HG02588 (cell line): Measurements from ENCODE around the gene PHKA1.
"Not testable (repeated sequence)": the region's sequence is repeated elsewhere in the genome, so short reads cannot be mapped to it uniquely, and the experiment has no call there.

ENCODE experiments used
- ATAC-seq: cut with Tn5 transposase; IDR thresholded peaks from one replicate; pipeline ENCODE4 v1.9.1; 2021; ENCODE audit warnings: mild to moderate bottlenecking, moderate library complexity; ENCODE audit not compliant: unreplicated experiment

Gene PHKA1

GRCh38 chrX:72573158-72573511 is 141.0 kb downstream of the PHKA1 start:
- ATAC-seq, result peak; percentile 17

DNA sequence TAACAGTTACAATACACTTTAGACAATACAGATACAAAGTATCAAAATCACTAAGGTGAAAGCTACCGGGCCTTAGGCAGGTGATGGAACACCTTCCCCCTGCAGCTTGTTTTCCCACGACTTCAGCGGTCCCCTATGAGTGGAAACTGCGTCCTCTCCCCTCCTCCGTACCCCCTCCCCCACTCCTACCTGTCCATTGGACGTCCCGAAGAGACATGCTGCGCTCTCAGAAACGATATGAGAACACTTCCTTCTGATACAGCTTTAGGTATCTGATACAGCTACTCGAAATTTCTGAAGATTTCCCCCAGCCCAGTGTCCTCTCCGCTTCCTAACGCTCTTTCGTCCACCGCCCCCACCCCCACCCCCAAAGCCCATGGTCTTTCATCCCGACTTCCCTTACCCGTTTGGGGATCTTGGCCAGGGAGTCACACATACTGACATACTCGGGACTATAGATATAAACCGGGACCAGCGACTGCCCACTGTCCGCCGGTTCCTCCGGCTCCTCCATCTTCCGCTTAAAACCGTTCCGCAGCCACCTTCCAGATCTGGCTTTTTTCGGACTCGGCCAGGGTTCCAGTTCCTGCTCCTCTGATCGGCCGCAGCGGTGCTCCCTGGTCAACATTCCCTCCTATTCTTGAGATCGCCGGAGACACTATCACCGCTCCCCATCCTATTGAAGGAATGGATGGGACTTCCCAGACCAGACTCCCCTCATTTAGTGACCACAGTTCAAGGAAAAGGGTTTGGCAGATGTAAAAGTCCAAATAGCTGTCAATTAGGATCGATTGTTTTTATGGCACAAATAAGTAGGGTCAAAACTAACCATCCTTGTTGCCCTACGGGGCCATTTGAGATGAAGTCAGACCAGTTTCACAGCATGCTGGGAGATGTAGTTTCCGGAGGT is 141.6 kb downstream of the PHKA1 start, which contains the start of gene HDAC8:
Gene HDAC8 (minus strand): TSS at position 596 of the 910 bp plus-strand sequence. CDS start 82 bp downstream, at position 514.
- peak; percentile 95 for ATAC-seq

- ATAC-seq, result no peak
These were observed 144.3 kb downstream of the PHKA1 start for GRCh38 chrX:72569786-72570185.

DNA sequence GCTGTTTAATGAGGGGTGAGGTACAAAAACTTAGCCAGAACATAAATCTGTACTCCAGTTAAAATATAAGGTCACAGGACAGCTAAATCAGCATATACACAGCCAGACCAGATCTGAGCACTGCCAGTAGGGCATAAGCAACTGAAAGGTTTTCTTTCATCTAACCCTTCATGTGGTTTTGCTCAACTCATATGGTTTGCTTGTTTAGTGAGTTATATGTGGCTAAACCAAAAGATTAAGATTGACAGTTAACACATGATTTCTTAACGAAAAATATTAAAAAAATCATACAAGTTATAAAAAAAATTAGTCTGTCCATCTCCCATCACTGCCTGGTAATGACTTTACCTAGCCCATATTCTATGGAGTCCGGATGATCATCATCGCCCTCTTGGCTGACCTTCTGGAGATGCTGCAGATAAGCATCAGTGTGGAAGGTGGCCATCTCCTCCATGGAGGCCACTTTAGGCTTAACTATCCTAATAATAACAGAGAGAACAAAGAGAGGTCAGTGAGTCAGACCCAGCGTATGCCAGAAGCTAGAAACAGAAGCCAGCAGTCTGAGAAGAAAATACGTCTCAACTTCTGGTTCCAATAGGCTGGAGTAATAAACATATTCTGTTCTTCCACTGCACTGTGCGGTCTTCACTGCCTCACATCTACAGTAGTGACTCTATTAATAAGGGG is 145.6 kb downstream of the PHKA1 start:
- no peak for ATAC-seq

- ATAC-seq, result no peak
These were observed 147.7 kb downstream of the PHKA1 start for GRCh38 chrX:72566448-72566847.

GRCh38 chrX:72559655-72560054 is 154.5 kb downstream of the PHKA1 start:
- not testable (repeated sequence) for ATAC-seq

DNA sequence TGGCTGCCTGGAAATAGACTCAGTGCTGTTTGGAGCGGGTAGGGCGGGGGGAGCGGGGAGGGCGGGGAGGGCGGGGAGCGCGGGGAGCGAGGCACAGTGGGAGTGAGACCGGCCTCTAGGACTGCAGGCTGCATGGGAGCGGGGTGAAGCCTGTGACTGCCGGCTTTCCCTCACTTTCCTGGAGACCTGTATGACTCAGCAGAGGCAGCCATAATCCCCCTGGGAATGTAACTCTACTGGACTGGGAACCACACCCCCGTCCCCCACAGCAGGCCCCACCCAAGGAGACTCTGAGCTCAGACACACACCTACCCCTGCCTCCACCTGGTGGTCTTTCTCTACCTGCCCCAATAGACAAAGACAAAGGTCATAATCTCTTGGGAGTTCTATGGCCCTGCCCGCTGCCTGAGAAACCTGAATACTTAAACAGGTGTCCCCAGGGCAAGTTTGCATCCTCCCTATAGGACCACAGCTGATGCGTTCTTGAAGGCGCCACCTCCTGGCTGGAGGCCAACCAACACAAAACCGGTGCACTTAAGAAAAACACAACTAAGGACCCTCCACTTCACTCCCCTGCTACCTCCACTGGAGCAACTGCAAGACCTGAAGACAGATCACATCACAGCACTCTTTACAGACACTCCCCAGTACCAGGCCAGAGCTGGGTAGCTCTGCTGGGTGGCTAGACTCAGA is 159.5 kb downstream of the PHKA1 start:
- ATAC-seq, result no peak

- not testable (repeated sequence) for ATAC-seq
These were observed 161.7 kb downstream of the PHKA1 start for GRCh38 chrX:72552443-72552842.

DNA sequence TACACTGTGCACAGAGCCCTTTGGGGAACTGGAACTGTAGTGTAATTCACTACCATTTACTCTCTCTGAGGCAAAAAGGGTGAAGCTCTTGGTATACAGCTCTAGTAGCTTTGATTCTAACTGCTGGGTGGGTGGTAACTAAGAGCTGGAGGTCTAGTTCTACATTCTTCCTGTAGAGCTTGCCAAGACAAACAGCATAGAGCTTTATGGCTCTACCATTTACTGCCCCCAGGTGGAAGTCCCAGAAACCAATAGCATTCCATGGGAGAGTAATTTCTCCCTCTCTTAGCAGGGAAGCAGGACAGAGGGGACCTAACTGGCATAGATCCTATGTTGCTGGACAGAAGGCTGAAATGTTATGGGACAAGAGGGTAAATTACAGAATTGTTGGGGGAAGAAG is 168.1 kb downstream of the PHKA1 start:
- no peak for ATAC-seq

GRCh38 chrX:72540318-72540717 is 173.8 kb downstream of the PHKA1 start:
- ATAC-seq, result no peak

DNA sequence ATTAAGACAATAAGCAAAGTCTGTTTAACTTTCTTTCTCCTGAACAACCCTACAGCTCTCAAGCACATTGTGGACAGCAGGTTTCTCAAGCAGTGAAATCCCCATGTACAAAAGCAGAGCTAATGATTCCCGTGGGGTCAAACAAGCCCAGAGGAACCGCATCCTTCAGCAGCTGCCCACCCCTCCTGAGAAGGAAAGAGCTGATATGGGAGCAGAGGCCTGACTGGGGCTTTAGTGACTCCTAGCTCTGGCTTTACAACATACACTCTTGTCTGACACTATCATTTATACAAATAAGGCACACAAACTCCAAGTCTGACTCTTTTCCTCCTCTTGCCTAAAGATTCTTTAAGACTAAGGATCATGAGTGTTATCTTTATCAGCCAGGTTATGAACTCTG is 174.3 kb downstream of the PHKA1 start:
- no peak for ATAC-seq

DNA sequence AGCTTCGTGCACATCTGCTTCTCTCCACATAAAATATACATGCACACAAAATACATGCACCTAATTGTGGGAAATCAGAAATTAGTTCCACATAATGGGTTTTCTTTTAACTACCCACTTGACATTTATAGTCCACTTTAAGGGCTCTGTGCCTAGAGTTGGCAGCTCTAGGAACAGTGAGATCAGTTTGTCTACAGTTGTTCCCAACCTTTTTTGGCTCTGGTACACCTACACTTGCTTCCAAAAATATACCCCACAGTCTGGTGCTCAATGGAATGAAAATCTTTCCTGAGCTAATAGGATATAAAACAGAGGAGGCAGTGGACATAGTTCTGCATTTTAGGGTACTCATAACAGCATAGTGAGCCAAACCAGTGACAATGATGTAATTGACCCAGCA is 177.6 kb downstream of the PHKA1 start:
- no peak for ATAC-seq

DNA sequence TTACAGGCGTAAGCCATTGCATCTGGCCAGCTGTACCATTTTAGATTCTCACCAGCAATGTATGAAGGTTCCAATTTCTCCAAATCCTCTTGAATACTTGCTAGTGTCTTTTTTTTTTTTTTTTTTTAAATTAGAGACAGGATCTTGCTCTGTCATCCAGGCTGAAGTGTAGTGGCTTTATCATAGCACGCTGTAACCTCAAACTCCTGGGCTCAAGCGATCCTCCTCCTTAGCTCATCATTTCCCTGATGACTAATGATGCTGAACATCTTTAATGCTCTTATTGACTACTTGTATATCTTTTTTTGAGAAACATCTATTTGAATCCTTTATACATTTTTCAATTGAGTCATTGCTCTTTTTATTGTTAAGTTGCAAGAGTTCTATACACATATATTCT is 181.7 kb downstream of the PHKA1 start:
- ATAC-seq, result no peak
